ENCODE results near the gene SYNE2.

- TF ChIP-seq, protein P1, sequence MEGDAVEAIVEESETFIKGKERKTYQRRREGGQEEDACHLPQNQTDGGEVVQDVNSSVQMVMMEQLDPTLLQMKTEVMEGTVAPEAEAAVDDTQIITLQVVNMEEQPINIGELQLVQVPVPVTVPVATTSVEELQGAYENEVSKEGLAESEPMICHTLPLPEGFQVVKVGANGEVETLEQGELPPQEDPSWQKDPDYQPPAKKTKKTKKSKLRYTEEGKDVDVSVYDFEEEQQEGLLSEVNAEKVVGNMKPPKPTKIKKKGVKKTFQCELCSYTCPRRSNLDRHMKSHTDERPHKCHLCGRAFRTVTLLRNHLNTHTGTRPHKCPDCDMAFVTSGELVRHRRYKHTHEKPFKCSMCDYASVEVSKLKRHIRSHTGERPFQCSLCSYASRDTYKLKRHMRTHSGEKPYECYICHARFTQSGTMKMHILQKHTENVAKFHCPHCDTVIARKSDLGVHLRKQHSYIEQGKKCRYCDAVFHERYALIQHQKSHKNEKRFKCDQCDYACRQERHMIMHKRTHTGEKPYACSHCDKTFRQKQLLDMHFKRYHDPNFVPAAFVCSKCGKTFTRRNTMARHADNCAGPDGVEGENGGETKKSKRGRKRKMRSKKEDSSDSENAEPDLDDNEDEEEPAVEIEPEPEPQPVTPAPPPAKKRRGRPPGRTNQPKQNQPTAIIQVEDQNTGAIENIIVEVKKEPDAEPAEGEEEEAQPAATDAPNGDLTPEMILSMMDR (IDR thresholded peaks at IDR 0.05) = no peak
- no peak for TF ChIP-seq POLR2A (IDR thresholded peaks at IDR 0.05)
Measured at GRCh38 chr14:64112867-64113678, 260.3 kb downstream of the SYNE2 start.
